ENCODE measurements around the gene OR2T11. TPM values are rescaled to one million over a fixed set of nuclear protein-coding genes. Genes with fewer than 3 reads are reported as not detected.
"Not testable (repeated sequence)": the region's sequence is repeated elsewhere in the genome, so short reads cannot be mapped to it uniquely, and the experiment has no call there.

The OR2T11 gene
- 1 to 10 TPM in 1 of 4 donors, under 1 TPM in 3; 0.30 to 1.2 (median 0.55) TPM for total RNA-seq

DNA sequence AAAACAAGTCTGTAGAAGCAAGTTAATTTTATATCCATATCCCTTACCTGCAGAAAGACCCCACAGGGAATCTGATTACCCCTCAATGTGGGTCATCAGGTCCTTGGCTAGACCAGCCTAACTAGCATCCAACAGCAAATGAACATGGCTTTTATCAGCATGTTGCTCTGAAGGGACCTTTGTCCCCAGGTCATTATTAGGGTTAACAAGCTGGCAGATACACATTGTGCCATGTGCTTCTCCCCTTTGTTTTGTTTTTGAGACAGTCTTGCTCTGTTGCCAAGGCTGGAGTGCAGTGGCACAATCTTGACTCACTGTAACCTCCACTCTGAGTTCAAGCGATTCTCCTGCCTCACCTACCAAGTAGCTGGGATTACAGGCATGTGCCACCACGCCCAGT lies at the start of gene OR2T11:
Gene OR2T11, minus strand, starts transcription at position 101 of the 400 bp plus-strand sequence. CDS start 7,963 bp downstream, outside the sequence.
- H3K36me3 ChIP-seq; DNase-seq (ENCODE audit: low spot score in 2 of 2); H3K4me1 ChIP-seq; H3K4me3 ChIP-seq; H3K9me3 ChIP-seq; H3K27me3 ChIP-seq; H3K27ac ChIP-seq: not testable (repeated sequence)
- no CpG with 5 or more reads among the region's 2 CpGs for WGBS

DNA sequence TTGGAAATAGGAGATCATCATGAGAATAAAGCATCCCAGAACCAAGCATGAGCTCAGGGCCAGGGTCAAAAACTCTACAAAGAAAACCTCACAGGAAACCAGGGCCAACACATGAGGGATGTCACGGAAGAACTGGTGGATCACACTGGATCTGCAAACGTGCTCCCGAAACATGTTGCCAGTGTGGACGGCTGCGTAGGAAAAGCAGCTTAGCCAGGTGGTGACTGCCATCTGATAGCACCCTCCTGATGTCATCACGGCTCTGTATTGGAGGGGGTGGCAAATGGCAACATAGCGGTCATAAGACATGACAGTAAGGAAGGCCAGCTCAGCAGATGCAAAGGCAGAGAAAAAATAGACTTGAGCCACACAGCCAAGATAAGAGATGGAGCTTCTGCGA lies 46.8 kb upstream of the OR2T11 start:
- 94% methylated on average over 8 of the region's 8 CpGs for WGBS
- TF ChIP-seq POLR2A (IDR thresholded peaks at IDR 0.05) (no peak), EP300 (IDR thresholded peaks at IDR 0.05) (no peak), CTCF (IDR thresholded peaks at IDR 0.05) (no peak), POLR2AphosphoS5 (IDR thresholded peaks at IDR 0.05) (no peak)

DNA sequence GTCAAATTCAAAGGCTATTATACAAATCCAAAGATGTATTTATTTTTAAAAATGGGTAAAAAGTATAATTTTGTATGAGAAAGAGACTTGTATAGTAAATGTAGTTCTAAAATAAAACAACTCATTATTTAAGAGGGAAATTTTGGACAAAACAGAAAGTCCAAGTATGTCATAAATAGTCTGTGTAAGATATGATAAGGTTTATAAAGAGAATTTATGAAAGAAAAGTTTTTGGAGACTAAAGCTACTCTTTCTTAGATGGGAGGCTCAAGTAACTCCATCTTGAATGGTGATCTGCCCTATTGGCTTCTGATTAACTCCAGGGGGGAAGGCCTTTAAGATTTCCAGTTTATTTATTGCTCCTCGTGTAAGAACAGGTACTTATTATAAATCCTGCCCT lies 35.1 kb upstream of the OR2T11 start:
- Histone ChIP-seq H3K9me3 (no peaks in the 10 kb centered on the region), H3K36me3 (no peaks in the 10 kb centered on the region), H3K27ac (no peak overlapping the region), H3K4me3 (no peak overlapping the region), H3K4me1 (no peaks in the 10 kb centered on the region), H3K27me3 (no peaks in the 10 kb centered on the region)
- WGBS, result 37% methylated on average over 1 of the region's 1 CpG
- DNase-seq (ENCODE audit: low spot score in 2 of 2), result no peak
- TF ChIP-seq CTCF (IDR thresholded peaks at IDR 0.05) (no peak), EP300 (IDR thresholded peaks at IDR 0.05) (no peak), POLR2A (IDR thresholded peaks at IDR 0.05) (no peak)

More for the DNA sequence above, 46.8 kb upstream of the OR2T11 start:
- H3K36me3 ChIP-seq, result no peaks in the 10 kb centered on the region
- no peaks in the 10 kb centered on the region for H3K9me3 ChIP-seq
- H3K4me3 ChIP-seq, result no peak overlapping the region
- no peaks in the 10 kb centered on the region for H3K27me3 ChIP-seq
- DNase-seq (ENCODE audit: low spot score in 2 of 2), result no peak
- no peak overlapping the region for H3K27ac ChIP-seq
- H3K4me1 ChIP-seq, result no peaks in the 10 kb centered on the region

DNA sequence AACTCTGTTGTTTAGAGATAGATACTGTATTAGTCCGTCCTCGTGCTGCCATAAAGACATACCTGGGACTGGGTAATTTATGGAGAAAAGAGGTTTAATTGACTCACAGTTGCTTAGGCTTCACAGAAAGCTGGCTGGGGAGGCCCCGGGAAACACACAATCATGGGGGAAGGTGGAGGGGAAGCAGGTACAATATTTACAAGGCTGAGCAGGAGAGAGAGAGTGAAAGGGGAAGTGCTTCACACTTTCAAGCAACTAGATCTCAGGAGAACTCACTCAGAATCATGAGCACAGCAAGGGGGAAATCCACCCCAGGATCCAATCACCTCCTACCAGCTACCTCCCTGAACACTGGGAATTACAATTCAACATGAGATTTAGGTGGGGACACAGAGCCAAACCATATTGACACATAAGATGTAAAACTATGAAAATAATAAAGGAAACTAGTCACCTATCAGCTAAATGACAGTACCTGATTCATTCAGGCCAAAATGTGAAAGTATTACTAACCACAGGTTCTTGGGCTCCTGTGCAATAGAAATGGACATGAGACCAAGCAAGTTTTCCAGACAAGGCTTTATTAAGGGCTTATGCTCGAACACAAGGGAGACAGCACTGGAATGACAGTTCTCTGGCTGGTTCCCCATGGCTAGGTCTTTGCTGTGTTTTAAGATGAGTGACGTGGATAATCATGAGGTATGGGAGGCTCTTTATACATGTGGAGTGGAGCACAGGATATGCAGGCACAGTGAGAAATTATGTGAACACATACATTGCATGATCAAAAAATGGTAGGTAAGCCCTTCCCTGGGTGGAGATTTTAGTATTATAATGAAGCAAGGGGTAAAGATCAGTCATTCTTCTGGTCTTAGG lies 28.8 kb upstream of the OR2T11 start:
- not testable (repeated sequence) for H3K4me1 ChIP-seq; H3K36me3 ChIP-seq; H3K4me3 ChIP-seq; H3K27ac ChIP-seq; DNase-seq (ENCODE audit: low spot score in 2 of 2); H3K9me3 ChIP-seq; H3K27me3 ChIP-seq
- 76% methylated on average over 5 of the region's 5 CpGs for WGBS

- H3K4me1 ChIP-seq; DNase-seq (ENCODE audit: low spot score in 2 of 2); H3K36me3 ChIP-seq; H3K27ac ChIP-seq; H3K9me3 ChIP-seq; H3K27me3 ChIP-seq; H3K4me3 ChIP-seq: not testable (repeated sequence)
- 90% methylated on average over 2 of the region's 6 CpGs for WGBS
Observed at GRCh38 chr1:248656797-248657196, 21.9 kb upstream of the OR2T11 start.

DNA sequence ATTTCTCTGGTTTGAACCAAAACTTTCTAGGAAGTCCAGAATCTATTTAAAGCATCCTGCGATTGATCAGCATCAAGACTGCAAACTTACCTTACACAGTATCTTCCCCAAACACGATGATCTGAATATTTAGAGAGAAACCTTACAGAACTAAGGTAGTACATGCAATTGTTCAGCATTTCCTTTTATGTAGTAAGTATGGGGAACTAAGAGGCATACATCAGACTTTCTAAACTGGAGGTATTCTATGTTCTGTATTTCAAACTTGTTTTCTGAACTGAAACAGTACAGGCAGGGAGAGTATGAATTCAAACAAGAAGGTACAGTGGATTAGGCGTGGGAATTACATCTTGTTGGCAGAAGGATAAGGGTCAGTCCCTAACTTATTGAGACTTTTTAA lies 20.5 kb upstream of the OR2T11 start, which contains the start of gene OR2T27:
Gene OR2T27, minus strand, starts transcription at position 175 of the 400 bp plus-strand sequence. CDS start 4,644 bp downstream, outside the sequence.
- not testable (repeated sequence) for H3K9me3 ChIP-seq; H3K36me3 ChIP-seq; H3K4me3 ChIP-seq; H3K27ac ChIP-seq; H3K27me3 ChIP-seq; H3K4me1 ChIP-seq; DNase-seq (ENCODE audit: low spot score in 2 of 2)
- WGBS, result no CpG with 5 or more reads among the region's 3 CpGs

GRCh38 chr1:248648770-248649536 lies 14.1 kb upstream of the OR2T11 start:
- not testable (repeated sequence) for H3K36me3 ChIP-seq; H3K4me1 ChIP-seq; H3K9me3 ChIP-seq; H3K27ac ChIP-seq; H3K4me3 ChIP-seq; H3K27me3 ChIP-seq; DNase-seq (ENCODE audit: low spot score in 2 of 2)
- no CpG with 5 or more reads among the region's 1 CpG for WGBS

DNA sequence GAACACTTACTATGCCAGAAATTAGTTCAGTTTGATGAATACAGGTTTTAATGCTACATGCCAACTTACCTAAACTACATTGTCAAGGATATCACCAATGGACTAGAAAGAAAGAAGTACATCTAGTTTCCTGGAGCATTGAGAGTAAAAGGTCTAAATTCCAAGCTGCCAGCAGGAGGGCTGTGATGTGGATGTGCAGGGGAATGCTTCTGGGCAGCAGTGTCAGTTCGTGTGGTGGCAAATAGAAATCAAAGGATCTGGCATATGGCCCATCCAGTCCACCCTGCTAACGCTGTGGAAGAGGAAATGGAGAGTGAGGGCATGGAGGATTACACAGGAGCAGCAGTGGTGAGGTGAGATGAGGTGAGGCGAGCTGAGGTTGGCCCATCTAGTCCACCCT lies 10.3 kb upstream of the OR2T11 start, which contains the start of gene OR2T35:
Gene OR2T35, minus strand, starts transcription at position 101 of the 400 bp plus-strand sequence. CDS start 6,020 bp downstream, outside the sequence.
- not testable (repeated sequence) for H3K36me3 ChIP-seq; H3K27me3 ChIP-seq; H3K27ac ChIP-seq; H3K4me1 ChIP-seq; H3K9me3 ChIP-seq; DNase-seq (ENCODE audit: low spot score in 2 of 2); H3K4me3 ChIP-seq
- WGBS, result 61% methylated on average over 3 of the region's 3 CpGs

- DNase-seq (ENCODE audit: low spot score in 2 of 2); H3K27me3 ChIP-seq; H3K4me3 ChIP-seq; H3K27ac ChIP-seq; H3K9me3 ChIP-seq; H3K36me3 ChIP-seq; H3K4me1 ChIP-seq: not testable (repeated sequence)
- WGBS, result no CpG with 5 or more reads among the region's 4 CpGs
Observed at GRCh38 chr1:248642971-248643651, 8.2 kb upstream of the OR2T11 start.

GRCh38 chr1:248641583-248641982 lies 6.7 kb upstream of the OR2T11 start:
- H3K27me3 ChIP-seq; H3K4me1 ChIP-seq; H3K36me3 ChIP-seq; H3K9me3 ChIP-seq; H3K27ac ChIP-seq; DNase-seq (ENCODE audit: low spot score in 2 of 2); H3K4me3 ChIP-seq: not testable (repeated sequence)
- no CpG with 5 or more reads among the region's 5 CpGs for WGBS

DNA sequence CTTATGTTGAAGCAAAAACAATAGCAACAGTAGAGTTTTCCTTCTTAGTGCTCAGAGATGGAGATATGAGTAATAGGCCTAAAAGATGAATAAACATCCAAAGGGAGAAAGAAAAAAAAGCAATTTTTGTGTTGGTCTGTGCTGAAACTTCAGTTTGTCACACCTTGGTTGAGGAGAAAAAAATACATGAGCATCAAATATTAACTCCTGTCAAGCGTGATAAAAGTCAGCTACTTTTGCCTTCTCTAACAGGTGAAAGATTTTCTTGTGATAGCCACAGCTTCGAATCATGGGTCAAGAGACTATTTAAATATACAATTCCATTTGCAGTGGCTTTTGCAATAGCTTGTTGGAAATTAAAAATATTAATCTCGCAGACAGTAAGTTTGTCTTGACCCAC lies 6.0 kb upstream of the OR2T11 start:
- not testable (repeated sequence) for H3K9me3 ChIP-seq; H3K36me3 ChIP-seq; DNase-seq (ENCODE audit: low spot score in 2 of 2); H3K27me3 ChIP-seq; H3K4me1 ChIP-seq; H3K27ac ChIP-seq; H3K4me3 ChIP-seq
- WGBS, result no CpG with 5 or more reads among the region's 3 CpGs

All from suprapubic skin (tissue), 4 donors.